Sigmoid colon (tissue), 7 donors: ENCODE results near the gene RPS27L. TPM values are rescaled to one million over a fixed set of nuclear protein-coding genes. Genes with fewer than 3 reads are reported as not detected.
A peak's percentile ranks its signal among the peaks of the same experiment; 100 is the strongest.

ENCODE experiments used
- DNase-seq: peaks from one replicate; pipeline ENCODE4 v3.0.0-alpha.2; 2019
- H3K27ac ChIP-seq, 4 donors: fragments of 200-600 bp; sonication (generic); one replicate each; pipeline ENCODE4 v1.5.1; 2016 to 2019; ENCODE audit warnings: mild to moderate bottlenecking in 1 of 4
- H3K27me3 ChIP-seq, 3 donors: fragments of 200-600 bp; sonication (generic); one replicate each; pipeline ENCODE4 v1.5.1; 2019; ENCODE audit warnings: mild to moderate bottlenecking in 1 of 3
- H3K36me3 ChIP-seq, 4 donors: fragments of 200-600 bp; sonication (generic); one replicate each; pipeline ENCODE4 v1.5.1; 2016 to 2019
- H3K4me1 ChIP-seq, 4 donors: fragments of 200-600 bp; sonication (generic); one replicate each; pipeline ENCODE4 v1.5.1; 2017 to 2019
- H3K4me3 ChIP-seq, 4 donors: fragments of 200-600 bp; sonication (generic); one replicate each; pipeline ENCODE4 v1.5.1; 2017 to 2019; ENCODE audit warnings: mild to moderate bottlenecking in 2 of 4, moderate library complexity in 1 of 4
- H3K9me3 ChIP-seq, 4 donors: fragments of 200-600 bp in 3 of 4; sonication (generic) in 3 of 4; one replicate each; pipeline versions ENCODE4 v1.5.1 to v1.6.1; 2013 to 2019
- CTCF ChIP-seq, 4 experiments: fragments of 450-650 bp in 3 of 4; fragments of 200-600 bp in 1 of 4; IDR thresholded peaks; one replicate each; pipeline ENCODE4 v1.5.1; 2016 to 2019; ENCODE audit warnings: antibody characterized with exemption in 4 of 4, mild to moderate bottlenecking in 3 of 4, moderate library complexity in 2 of 4
- EP300 ChIP-seq, 4 donors: sonication (generic); formaldehyde crosslinking; IDR thresholded peaks; one replicate each; pipeline ENCODE4 v1.6.1; 2017; ENCODE audit warnings: antibody characterized with exemption in 4 of 4
- POLR2A ChIP-seq, 2 donors: fragments of 450-650 bp; IDR thresholded peaks; one replicate each; pipeline ENCODE4 v1.6.1; 2016; ENCODE audit warnings: antibody characterized with exemption in 2 of 2, mild to moderate bottlenecking in 2 of 2, moderate library complexity in 2 of 2
- POLR2AphosphoS5 ChIP-seq, 4 donors: sonication (generic); formaldehyde crosslinking; IDR thresholded peaks; one replicate each; pipeline ENCODE4 v1.6.1; 2017; ENCODE audit warnings: antibody characterized with exemption in 4 of 4
- WGBS, 2 donors: extraction: QIAGEN DNeasy Blood & Tissue Kit; methylation state at CpG; one replicate each; pipeline ENCODE4 v1.1.7; 2013; 5-methylcytosine and 5-hydroxymethylcytosine counted together
- intact Hi-C: fragments of 100-400 bp; cut with DNase I; formaldehyde crosslinking; loops from one replicate; pipeline ENCODE4 v1.15.1; 2023
- polyA plus RNA-seq, 3 donors: library from polyadenylated mRNA; stranded (reverse); fragments of 200-250 nt; gene quantifications; one replicate each; pipeline ENCODE4 v1.2.3, GENCODE V29; 2013
- total RNA-seq, 4 donors: library from RNA; depleted of rRNA; stranded (reverse); fragments of >200 nt; gene quantifications; one replicate each; pipeline ENCODE4 v1.1.0, GENCODE V29; 2016
- donor health status: healthy with polysubstance abuse.
- donor health status: Bipolar disorder and iron deficiency.
- donor health status: healthy.

The RPS27L gene
- total and polyA plus RNA-seq, 7 donors = 63.3 to 417 (median 194) TPM

- peak within 1 kb of the TSS; percentile 85 to 91 (median 88) for H3K27ac ChIP-seq
- no peaks in the 10 kb centered on the region for H3K9me3 ChIP-seq
- H3K36me3 ChIP-seq = no peaks in the 10 kb centered on the region
- 0 to 1% methylated on average over 77 of the region's 77 CpGs for WGBS, 2 donors
- no peaks in the 10 kb centered on the region for H3K27me3 ChIP-seq
- peak within 1 kb of the TSS; percentile 81 to 95 (median 86) for H3K4me3 ChIP-seq
- H3K4me1 ChIP-seq = peaks cover 0 to 35% (median 18%) of the 10 kb centered on the region in 4 donors
- DNase-seq = peak; percentile 100
- intact Hi-C loops = loop anchor here (1.0 kb wide), 1 partner anchor 32 kb away; the partner anchor contains the start of gene RPS27L
- TF ChIP-seq POLR2A (IDR thresholded peaks at IDR 0.05) (peak; percentile 43 to 62), CTCF (IDR thresholded peaks at IDR 0.05) (no peak), EP300 (IDR thresholded peaks at IDR 0.05) (no peak), POLR2AphosphoS5 (IDR thresholded peaks at IDR 0.05) (peak; percentile 91 to 97 (median 96))
Measured at GRCh38 chr15:63188926-63189871, 31.9 kb upstream of the RPS27L start, which contains the start of gene RAB8B. Gene RAB8B (plus strand): TSS chr15:63189606. CDS start chr15:63189625, 19 bp downstream.

GRCh38 chr15:63188247-63188925, 31.1 kb upstream of the RPS27L start:
- peak overlapping the region; percentile 85 to 91 (median 88) for H3K27ac ChIP-seq
- intact Hi-C loops = no loop called here
- TF ChIP-seq EP300 (IDR thresholded peaks at IDR 0.05) (no peak), POLR2A (IDR thresholded peaks at IDR 0.05) (no peak), POLR2AphosphoS5 (IDR thresholded peaks at IDR 0.05) (no peak), CTCF (IDR thresholded peaks at IDR 0.05) (no peak)
- WGBS, 2 donors = 39 to 42% methylated on average over 10 of the region's 10 CpGs
- H3K9me3 ChIP-seq = no peaks in the 10 kb centered on the region
- peaks cover 0 to 27% (median 10%) of the 10 kb centered on the region in 4 donors for H3K4me1 ChIP-seq
- no peak for DNase-seq
- H3K36me3 ChIP-seq = no peaks in the 10 kb centered on the region
- peak overlapping the region; percentile 43 to 89 (median 82) for H3K4me3 ChIP-seq
- H3K27me3 ChIP-seq = no peaks in the 10 kb centered on the region

GRCh38 chr15:63187589-63188226, 30.4 kb upstream of the RPS27L start:
- Histone ChIP-seq H3K4me3 (no peak overlapping the region), H3K27ac (no peak overlapping the region), H3K9me3 (no peaks in the 10 kb centered on the region), H3K4me1 (peaks cover 0 to 25% (median 10%) of the 10 kb centered on the region in 4 donors), H3K27me3 (no peaks in the 10 kb centered on the region), H3K36me3 (no peaks in the 10 kb centered on the region)
- DNase-seq = no peak
- intact Hi-C loops = no loop called here
- WGBS, 2 donors = 78 to 90% methylated on average over 5 of the region's 5 CpGs
- TF ChIP-seq POLR2A (IDR thresholded peaks at IDR 0.05) (no peak), CTCF (IDR thresholded peaks at IDR 0.05) (no peak), POLR2AphosphoS5 (IDR thresholded peaks at IDR 0.05) (no peak), EP300 (IDR thresholded peaks at IDR 0.05) (no peak)

GRCh38 chr15:63186065-63186464, 28.8 kb upstream of the RPS27L start:
- TF ChIP-seq CTCF (IDR thresholded peaks at IDR 0.05) (no peak), POLR2AphosphoS5 (IDR thresholded peaks at IDR 0.05) (no peak), EP300 (IDR thresholded peaks at IDR 0.05) (no peak), POLR2A (IDR thresholded peaks at IDR 0.05) (no peak)
- intact Hi-C loops = no loop called here
- DNase-seq = no peak

More at GRCh38 chr15:63186065-63186464, 28.8 kb upstream of the RPS27L start:
- H3K36me3 ChIP-seq = no peaks in the 10 kb centered on the region
- no peak overlapping the region for H3K27ac ChIP-seq
- no peaks in the 10 kb centered on the region for H3K9me3 ChIP-seq
- H3K4me1 ChIP-seq = peaks cover 0 to 20% (median 7%) of the 10 kb centered on the region in 4 donors
- no peak overlapping the region for H3K4me3 ChIP-seq
- no peaks in the 10 kb centered on the region for H3K27me3 ChIP-seq
- 37 to 58% methylated on average over 2 of the region's 2 CpGs for WGBS, 2 donors
